Measurements from ENCODE around the gene PTPRJ. TPM values are rescaled to one million over a fixed set of nuclear protein-coding genes. Genes with fewer than 3 reads are reported as not detected.

Gene PTPRJ
- total RNA-seq, 1 donor from 2014 or later = 22.9 TPM

GRCh38 chr11:47960015-47960414 lies 20.3 kb upstream of the PTPRJ start:
- Histone ChIP-seq H4K20me1 (ENCODE audit: insufficient read depth, low read length) (no peaks in the 10 kb centered on the region), H3K9me3 (ENCODE audit: insufficient read depth, low read depth, low read length) (no peaks in the 10 kb centered on the region), H2AFZ (ENCODE audit: low read depth, low read length) (no peak overlapping the region), H3K9ac (ENCODE audit: low read length) (no peak overlapping the region), H3K79me2 (ENCODE audit: insufficient read depth, low read length) (no peaks in the 10 kb centered on the region), H3K27me3 (ENCODE audit: insufficient read depth, low read length) (no peaks in the 10 kb centered on the region), H3K4me2 (ENCODE audit: low read length) (no peak overlapping the region), H3K36me3 (ENCODE audit: insufficient read depth, low read length) (no peaks in the 10 kb centered on the region), H3K4me3 (ENCODE audit: insufficient read depth, low read depth, low read length) (no peak overlapping the region), H3K27ac (ENCODE audit: low read depth, low read length) (no peak overlapping the region), H3K4me1 (ENCODE audit: insufficient read depth, low read length) (no peaks in the 10 kb centered on the region)
- H3K4me3 Mint-ChIP-seq (ENCODE audit: unreplicated experiment) = no peak overlapping the region
- H3K27me3 Mint-ChIP-seq (ENCODE audit: low read depth, unreplicated experiment) = no peaks in the 10 kb centered on the region
- no peaks in the 10 kb centered on the region for H3K4me1 Mint-ChIP-seq (ENCODE audit: low read depth, unreplicated experiment)
- H3K27ac Mint-ChIP-seq (ENCODE audit: unreplicated experiment) = no peak overlapping the region
- H3K36me3 Mint-ChIP-seq (ENCODE audit: low read depth, unreplicated experiment) = no peaks in the 10 kb centered on the region
- TF ChIP-seq EZH2 (IDR thresholded peaks at IDR 0.05; ENCODE audit: insufficient read depth, low read length) (no peak), CTCF (IDR thresholded peaks at IDR 0.05; ENCODE audit: insufficient read depth, low read depth, low read length) (no peak)
- DNase-seq (ENCODE audit: low read depth) = no peak
- peaks cover 2% of the 10 kb centered on the region for H3K9me3 Mint-ChIP-seq (ENCODE audit: unreplicated experiment)
- no peak for FAIRE-seq

- no peak overlapping the region for H3K27ac Mint-ChIP-seq (ENCODE audit: unreplicated experiment)
- Histone ChIP-seq H2AFZ (ENCODE audit: low read depth, low read length) (no peak overlapping the region), H3K27ac (ENCODE audit: low read depth, low read length) (no peak overlapping the region), H3K9me3 (ENCODE audit: insufficient read depth, low read depth, low read length) (no peaks in the 10 kb centered on the region), H3K79me2 (ENCODE audit: insufficient read depth, low read length) (no peaks in the 10 kb centered on the region), H3K4me2 (ENCODE audit: low read length) (no peak overlapping the region), H3K9ac (ENCODE audit: low read length) (no peak overlapping the region), H3K4me3 (ENCODE audit: insufficient read depth, low read depth, low read length) (no peak overlapping the region), H3K36me3 (ENCODE audit: insufficient read depth, low read length) (no peaks in the 10 kb centered on the region), H3K27me3 (ENCODE audit: insufficient read depth, low read length) (no peaks in the 10 kb centered on the region), H3K4me1 (ENCODE audit: insufficient read depth, low read length) (no peaks in the 10 kb centered on the region), H4K20me1 (ENCODE audit: insufficient read depth, low read length) (no peaks in the 10 kb centered on the region)
- FAIRE-seq (no peak), DNase-seq (ENCODE audit: low read depth) (no peak)
- no peaks in the 10 kb centered on the region for H3K36me3 Mint-ChIP-seq (ENCODE audit: low read depth, unreplicated experiment)
- no peaks in the 10 kb centered on the region for H3K4me1 Mint-ChIP-seq (ENCODE audit: low read depth, unreplicated experiment)
- no peak overlapping the region for H3K4me3 Mint-ChIP-seq (ENCODE audit: unreplicated experiment)
- TF ChIP-seq CTCF (IDR thresholded peaks at IDR 0.05; ENCODE audit: insufficient read depth, low read depth, low read length) (no peak), EZH2 (IDR thresholded peaks at IDR 0.05; ENCODE audit: insufficient read depth, low read length) (no peak)
- H3K27me3 Mint-ChIP-seq (ENCODE audit: low read depth, unreplicated experiment) = no peaks in the 10 kb centered on the region
- H3K9me3 Mint-ChIP-seq (ENCODE audit: unreplicated experiment) = peaks cover 2% of the 10 kb centered on the region
These were observed 19.0 kb upstream of the PTPRJ start for GRCh38 chr11:47961383-47961782.

- no peaks in the 10 kb centered on the region for H3K27me3 Mint-ChIP-seq (ENCODE audit: low read depth, unreplicated experiment)
- H3K9me3 Mint-ChIP-seq (ENCODE audit: unreplicated experiment) = peaks cover 2% of the 10 kb centered on the region
- Histone ChIP-seq H3K9me3 (ENCODE audit: insufficient read depth, low read depth, low read length) (no peaks in the 10 kb centered on the region), H3K4me3 (ENCODE audit: insufficient read depth, low read depth, low read length) (no peak overlapping the region), H3K4me2 (ENCODE audit: low read length) (no peak overlapping the region), H4K20me1 (ENCODE audit: insufficient read depth, low read length) (no peaks in the 10 kb centered on the region), H2AFZ (ENCODE audit: low read depth, low read length) (no peak overlapping the region), H3K4me1 (ENCODE audit: insufficient read depth, low read length) (peaks cover 3% of the 10 kb centered on the region), H3K27me3 (ENCODE audit: insufficient read depth, low read length) (no peaks in the 10 kb centered on the region), H3K27ac (ENCODE audit: low read depth, low read length) (no peak overlapping the region), H3K9ac (ENCODE audit: low read length) (no peak overlapping the region), H3K36me3 (ENCODE audit: insufficient read depth, low read length) (no peaks in the 10 kb centered on the region), H3K79me2 (ENCODE audit: insufficient read depth, low read length) (no peaks in the 10 kb centered on the region)
- no peaks in the 10 kb centered on the region for H3K4me1 Mint-ChIP-seq (ENCODE audit: low read depth, unreplicated experiment)
- TF ChIP-seq EZH2 (IDR thresholded peaks at IDR 0.05; ENCODE audit: insufficient read depth, low read length) = no peak
- TF ChIP-seq CTCF (IDR thresholded peaks at IDR 0.05; ENCODE audit: insufficient read depth, low read depth, low read length) = no peak
- H3K36me3 Mint-ChIP-seq (ENCODE audit: low read depth, unreplicated experiment) = no peaks in the 10 kb centered on the region
- no peak overlapping the region for H3K4me3 Mint-ChIP-seq (ENCODE audit: unreplicated experiment)
- DNase-seq (ENCODE audit: low read depth) (no peak), FAIRE-seq (no peak)
- no peak overlapping the region for H3K27ac Mint-ChIP-seq (ENCODE audit: unreplicated experiment)
These were observed 15.8 kb upstream of the PTPRJ start for GRCh38 chr11:47964546-47964945.

All from astrocyte (in vitro differentiated cells and primary cell).